NOMO-1 (cell line): ENCODE measurements around the gene CDRT15L2.
"Not testable (repeated sequence)": the region's sequence is repeated elsewhere in the genome, so short reads cannot be mapped to it uniquely, and the experiment has no call there.

ENCODE experiments used
- DNase-seq, 2 experiments: peaks; one replicate each; lab custom pipeline; 2025; ENCODE audit not compliant: unreplicated experiment in 2 of 2; lab: John Stamatoyannopoulos, UW

CDRT15L2 gene

GRCh38 chr17:20571653-20572052 is 7.9 kb upstream of the CDRT15L2 start:
- DNase-seq, result not testable (repeated sequence)

GRCh38 chr17:20573216-20573615 is 6.3 kb upstream of the CDRT15L2 start:
- DNase-seq, result not testable (repeated sequence)

- not testable (repeated sequence) for DNase-seq
Measured at GRCh38 chr17:20575071-20575470, 4.5 kb upstream of the CDRT15L2 start.

- DNase-seq, result not testable (repeated sequence)
Measured at GRCh38 chr17:20583891-20584577, 4.5 kb downstream of the CDRT15L2 start.

- DNase-seq, result not testable (repeated sequence)
Measured at GRCh38 chr17:20588744-20589453, 9.4 kb downstream of the CDRT15L2 start.

- not testable (repeated sequence) for DNase-seq
Measured at GRCh38 chr17:20589454-20589810, 9.9 kb downstream of the CDRT15L2 start.

- DNase-seq, result not testable (repeated sequence)
Measured at GRCh38 chr17:20591040-20591439, 11.5 kb downstream of the CDRT15L2 start.

- DNase-seq, result not testable (repeated sequence)
Measured at GRCh38 chr17:20605568-20605967, 26.0 kb downstream of the CDRT15L2 start.

GRCh38 chr17:20609490-20609889 is 30.0 kb downstream of the CDRT15L2 start:
- DNase-seq, result not testable (repeated sequence)

- no peak for DNase-seq
Measured at GRCh38 chr17:20611309-20611708, 31.8 kb downstream of the CDRT15L2 start.

- DNase-seq, result no peak
Measured at GRCh38 chr17:20612635-20613034, 33.1 kb downstream of the CDRT15L2 start.

GRCh38 chr17:20613248-20613647 is 33.7 kb downstream of the CDRT15L2 start:
- no peak for DNase-seq

GRCh38 chr17:20613905-20614304 is 34.4 kb downstream of the CDRT15L2 start:
- DNase-seq, result no peak

GRCh38 chr17:20615461-20615860 is 35.9 kb downstream of the CDRT15L2 start:
- not testable (repeated sequence) for DNase-seq
